ENCODE measurements around the gene ST7. TPM values are rescaled to one million over a fixed set of nuclear protein-coding genes. Genes with fewer than 3 reads are reported as not detected.

The ST7 gene
- polyA plus RNA-seq, 1 donor (not counting 4 experiments of a cell fraction or from before 2014, with no cell fraction given), result 16.9 TPM

- DNase-seq (ENCODE audit: low read depth, low spot score), result no peak
- Histone ChIP-seq H3K4me1 (ENCODE audit: control insufficient read depth, extremely low read depth, insufficient read depth, low read length) (peaks cover 7% of the 10 kb centered on the region), H3K27ac (ENCODE audit: control insufficient read depth, insufficient read depth, low read length) (no peak overlapping the region), H3K79me2 (ENCODE audit: control insufficient read depth, insufficient read depth, low read length) (peaks cover 4% of the 10 kb centered on the region), H3K9me3 (ENCODE audit: control insufficient read depth, low read depth, low read length) (no peaks in the 10 kb centered on the region), H3K9ac (ENCODE audit: control insufficient read depth, extremely low read depth, insufficient read depth, low read length) (no peak overlapping the region), H4K20me1 (ENCODE audit: control insufficient read depth, extremely low read depth, insufficient read depth, low read length) (no peaks in the 10 kb centered on the region), H3K36me3 (ENCODE audit: control insufficient read depth in 2 of 2, extremely low read depth in 1 of 2, insufficient read depth in 2 of 2, low read length in 2 of 2) (no peaks in the 10 kb centered on the region), H3K27me3 (ENCODE audit: control insufficient read depth, extremely low read depth, insufficient read depth, low read length) (no peaks in the 10 kb centered on the region), H3K4me2 (ENCODE audit: control insufficient read depth, extremely low read depth, insufficient read depth, low read depth, low read length) (no peak overlapping the region), H3K4me3 (ENCODE audit: control insufficient read depth in 2 of 3, extremely low read depth in 1 of 3, insufficient read depth in 2 of 3, low read depth in 1 of 3, low read length in 3 of 3) (no peak overlapping the region), H3K9me1 (ENCODE audit: control insufficient read depth, extremely low read depth, insufficient read depth, low read length) (no peaks in the 10 kb centered on the region), H2AFZ (ENCODE audit: control insufficient read depth, low read length) (no peak overlapping the region)
- dilution Hi-C loops (cut with MboI; ENCODE audit: extremely low pct_ligation_motif_present, low sequenced_read_pairs), result no loop called here
- no peak for FAIRE-seq
- TF ChIP-seq EZH2 (IDR thresholded peaks at IDR 0.05; ENCODE audit: low read length), result no peak
- TF ChIP-seq, protein P1, sequence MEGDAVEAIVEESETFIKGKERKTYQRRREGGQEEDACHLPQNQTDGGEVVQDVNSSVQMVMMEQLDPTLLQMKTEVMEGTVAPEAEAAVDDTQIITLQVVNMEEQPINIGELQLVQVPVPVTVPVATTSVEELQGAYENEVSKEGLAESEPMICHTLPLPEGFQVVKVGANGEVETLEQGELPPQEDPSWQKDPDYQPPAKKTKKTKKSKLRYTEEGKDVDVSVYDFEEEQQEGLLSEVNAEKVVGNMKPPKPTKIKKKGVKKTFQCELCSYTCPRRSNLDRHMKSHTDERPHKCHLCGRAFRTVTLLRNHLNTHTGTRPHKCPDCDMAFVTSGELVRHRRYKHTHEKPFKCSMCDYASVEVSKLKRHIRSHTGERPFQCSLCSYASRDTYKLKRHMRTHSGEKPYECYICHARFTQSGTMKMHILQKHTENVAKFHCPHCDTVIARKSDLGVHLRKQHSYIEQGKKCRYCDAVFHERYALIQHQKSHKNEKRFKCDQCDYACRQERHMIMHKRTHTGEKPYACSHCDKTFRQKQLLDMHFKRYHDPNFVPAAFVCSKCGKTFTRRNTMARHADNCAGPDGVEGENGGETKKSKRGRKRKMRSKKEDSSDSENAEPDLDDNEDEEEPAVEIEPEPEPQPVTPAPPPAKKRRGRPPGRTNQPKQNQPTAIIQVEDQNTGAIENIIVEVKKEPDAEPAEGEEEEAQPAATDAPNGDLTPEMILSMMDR (optimal IDR thresholded peaks at IDR 0.05 in 1 of 3, IDR thresholded peaks at IDR 0.05 in 1 of 3, conservative IDR thresholded peaks at IDR 0.05 in 1 of 3; ENCODE audit: extremely low read depth in 1 of 3, insufficient read depth in 2 of 3, low read length in 3 of 3), result no peak
These were observed 35.2 kb downstream of the ST7 start for GRCh38 chr7:116988363-116988989.

- no peak overlapping the region for H3K9ac ChIP-seq (ENCODE audit: control insufficient read depth, extremely low read depth, insufficient read depth, low read length)
- TF ChIP-seq, protein P1 (optimal IDR thresholded peaks at IDR 0.05 in 1 of 3, IDR thresholded peaks at IDR 0.05 in 1 of 3, conservative IDR thresholded peaks at IDR 0.05 in 1 of 3; ENCODE audit: extremely low read depth in 1 of 3, insufficient read depth in 2 of 3, low read length in 3 of 3), result no peak
- TF ChIP-seq EZH2 (IDR thresholded peaks at IDR 0.05; ENCODE audit: low read length), result no peak
- FAIRE-seq (no peak), DNase-seq (ENCODE audit: low read depth, low spot score) (no peak)
- no peaks in the 10 kb centered on the region for H3K36me3 ChIP-seq (ENCODE audit: control insufficient read depth in 2 of 2, extremely low read depth in 1 of 2, insufficient read depth in 2 of 2, low read length in 2 of 2)
- no peaks in the 10 kb centered on the region for H3K27me3 ChIP-seq (ENCODE audit: control insufficient read depth, extremely low read depth, insufficient read depth, low read length)
- no peak overlapping the region for H2AFZ ChIP-seq (ENCODE audit: control insufficient read depth, low read length)
- H3K27ac ChIP-seq (ENCODE audit: control insufficient read depth, insufficient read depth, low read length), result no peak overlapping the region
- no peak overlapping the region for H3K4me3 ChIP-seq (ENCODE audit: control insufficient read depth in 2 of 3, extremely low read depth in 1 of 3, insufficient read depth in 2 of 3, low read depth in 1 of 3, low read length in 3 of 3)
- H4K20me1 ChIP-seq (ENCODE audit: control insufficient read depth, extremely low read depth, insufficient read depth, low read length), result no peaks in the 10 kb centered on the region
- dilution Hi-C loops (cut with MboI; ENCODE audit: extremely low pct_ligation_motif_present, low sequenced_read_pairs), result no loop called here
- H3K9me3 ChIP-seq (ENCODE audit: control insufficient read depth, low read depth, low read length), result no peaks in the 10 kb centered on the region
- peaks cover 7% of the 10 kb centered on the region for H3K4me1 ChIP-seq (ENCODE audit: control insufficient read depth, extremely low read depth, insufficient read depth, low read length)
- H3K4me2 ChIP-seq (ENCODE audit: control insufficient read depth, extremely low read depth, insufficient read depth, low read depth, low read length), result no peak overlapping the region
- H3K9me1 ChIP-seq (ENCODE audit: control insufficient read depth, extremely low read depth, insufficient read depth, low read length), result no peaks in the 10 kb centered on the region
- peaks cover 4% of the 10 kb centered on the region for H3K79me2 ChIP-seq (ENCODE audit: control insufficient read depth, insufficient read depth, low read length)
These were observed 36.8 kb downstream of the ST7 start for GRCh38 chr7:116990056-116990455.
